Epithelial cell of proximal tubule (primary cell): ENCODE measurements around the gene CIAO2B. TPM values are rescaled to one million over a fixed set of nuclear protein-coding genes. Genes with fewer than 3 reads are reported as not detected.

Source experiments
- DNase-seq: peaks from one replicate; pipeline ENCODE4 v3.0.0-alpha.2; 2011; ENCODE audit warnings: low read depth
- H3K4me3 ChIP-seq: 2 replicates; pipeline ENCODE4 v1.5.1; 2011; ENCODE audit warnings: low read depth, mild to moderate bottlenecking, low read length
- total RNA-seq: library from RNA; depleted of rRNA; stranded (reverse); fragments of >200 nt; gene quantifications from 2 replicates; pipeline ENCODE4 v1.2.3, GENCODE V29; 2015
- TF ChIP-seq, protein P1 (sequence below): conservative IDR thresholded peaks from 2 replicates; pipeline ENCODE4 v1.5.1; 2012; ENCODE audit warnings: low read depth, mild to moderate bottlenecking, low read length

CIAO2B gene
- total RNA-seq, 1 donor from 2014 or later = 123 TPM

DNA sequence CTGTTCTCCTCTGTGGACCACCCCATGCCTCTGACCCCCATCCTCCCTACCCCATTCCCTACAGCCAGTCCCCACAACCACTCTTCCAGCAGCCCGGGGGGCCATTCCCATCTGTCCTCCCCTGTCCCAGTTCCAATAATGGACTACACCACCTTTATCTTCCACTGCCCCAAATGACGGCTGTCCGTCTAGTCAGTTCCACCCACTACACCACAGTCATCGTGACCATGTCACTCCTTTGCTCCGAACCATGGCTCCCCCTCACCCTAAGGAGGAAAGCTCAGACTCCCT lies 38.6 kb downstream of the CIAO2B start:
- TF ChIP-seq, protein P1, sequence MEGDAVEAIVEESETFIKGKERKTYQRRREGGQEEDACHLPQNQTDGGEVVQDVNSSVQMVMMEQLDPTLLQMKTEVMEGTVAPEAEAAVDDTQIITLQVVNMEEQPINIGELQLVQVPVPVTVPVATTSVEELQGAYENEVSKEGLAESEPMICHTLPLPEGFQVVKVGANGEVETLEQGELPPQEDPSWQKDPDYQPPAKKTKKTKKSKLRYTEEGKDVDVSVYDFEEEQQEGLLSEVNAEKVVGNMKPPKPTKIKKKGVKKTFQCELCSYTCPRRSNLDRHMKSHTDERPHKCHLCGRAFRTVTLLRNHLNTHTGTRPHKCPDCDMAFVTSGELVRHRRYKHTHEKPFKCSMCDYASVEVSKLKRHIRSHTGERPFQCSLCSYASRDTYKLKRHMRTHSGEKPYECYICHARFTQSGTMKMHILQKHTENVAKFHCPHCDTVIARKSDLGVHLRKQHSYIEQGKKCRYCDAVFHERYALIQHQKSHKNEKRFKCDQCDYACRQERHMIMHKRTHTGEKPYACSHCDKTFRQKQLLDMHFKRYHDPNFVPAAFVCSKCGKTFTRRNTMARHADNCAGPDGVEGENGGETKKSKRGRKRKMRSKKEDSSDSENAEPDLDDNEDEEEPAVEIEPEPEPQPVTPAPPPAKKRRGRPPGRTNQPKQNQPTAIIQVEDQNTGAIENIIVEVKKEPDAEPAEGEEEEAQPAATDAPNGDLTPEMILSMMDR = no peak
- no peak for DNase-seq
- no peak overlapping the region for H3K4me3 ChIP-seq

DNA sequence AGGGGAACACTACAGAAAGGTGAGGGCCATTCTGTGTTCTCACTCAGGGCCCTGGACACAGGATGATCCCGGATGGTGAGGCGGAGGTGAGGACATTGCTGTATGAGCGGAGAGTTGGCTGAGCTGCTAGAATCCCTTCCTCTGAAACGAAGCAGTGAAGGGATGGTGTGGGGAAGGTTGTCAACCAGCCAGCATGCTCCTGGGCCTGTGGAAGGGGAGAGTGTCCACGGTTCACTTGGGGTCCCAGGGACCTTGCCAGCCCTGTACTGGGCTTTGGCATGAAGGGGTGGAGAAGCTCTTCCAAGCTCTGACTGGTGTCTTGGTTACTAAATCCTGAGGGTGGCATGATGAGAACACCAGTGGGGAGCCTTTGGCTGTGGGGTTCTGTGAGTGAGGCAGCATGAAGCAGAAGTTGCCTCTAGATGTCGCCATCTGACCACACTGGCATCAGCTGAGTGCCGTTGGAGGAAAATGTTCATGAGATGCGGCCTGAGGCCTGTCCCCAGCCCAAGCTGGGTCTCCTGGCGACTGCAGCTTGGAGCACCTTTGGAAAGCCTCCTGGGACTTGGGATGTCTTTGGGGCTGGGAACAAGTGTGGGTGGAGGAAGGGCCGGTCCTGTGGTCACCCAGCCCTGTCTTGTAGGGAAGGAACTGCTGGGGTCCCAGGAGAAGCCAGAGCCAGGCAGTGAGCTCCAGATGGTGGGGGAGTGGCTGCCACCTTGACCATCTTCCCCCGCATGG lies 39.1 kb downstream of the CIAO2B start:
- no peak overlapping the region for H3K4me3 ChIP-seq
- DNase-seq = no peak
- TF ChIP-seq, protein P1 = peak; percentile 88

DNA sequence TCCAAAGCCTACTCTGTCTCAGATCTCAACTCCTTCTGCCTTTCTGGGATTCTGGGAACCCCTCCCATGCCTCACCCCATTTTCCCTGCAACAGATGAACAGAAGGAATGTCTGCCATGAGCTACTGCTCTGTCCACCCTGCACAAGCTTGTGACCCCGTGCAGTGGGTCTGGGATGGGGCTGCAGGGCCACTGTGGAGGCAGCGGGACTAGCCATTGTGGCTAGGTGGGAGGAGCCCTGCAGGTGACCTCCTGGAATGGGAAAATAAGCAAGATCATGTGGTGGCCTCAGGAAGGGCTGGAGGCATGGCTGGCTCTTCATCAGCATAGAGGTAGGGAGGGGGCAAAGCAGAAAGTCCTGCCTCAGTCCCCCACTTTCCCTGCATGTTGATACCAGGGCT lies 40.1 kb downstream of the CIAO2B start:
- H3K4me3 ChIP-seq = no peak overlapping the region
- TF ChIP-seq, protein P1 = no peak
- no peak for DNase-seq

DNA sequence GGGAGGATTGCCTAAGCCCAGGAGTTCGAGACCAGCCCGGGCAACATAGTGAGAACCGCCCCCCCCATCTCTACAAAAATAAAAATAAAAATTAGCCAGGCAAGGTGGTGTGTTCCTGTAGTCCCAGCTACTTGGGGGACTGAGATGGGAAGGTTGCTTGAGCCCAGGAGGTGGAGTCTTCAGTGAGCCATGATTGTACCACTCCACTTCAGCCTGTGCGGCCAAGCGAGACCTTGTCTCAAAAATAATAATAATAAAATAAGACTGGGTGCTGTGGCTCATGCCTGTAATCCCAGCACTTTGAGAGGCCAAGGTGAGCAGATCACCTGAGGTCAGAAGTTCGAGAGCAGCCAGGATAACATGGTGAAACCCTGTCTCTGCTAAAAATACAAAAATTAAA lies 42.4 kb downstream of the CIAO2B start:
- H3K4me3 ChIP-seq = no peak overlapping the region
- no peak for DNase-seq
- TF ChIP-seq, protein P1 = no peak

DNA sequence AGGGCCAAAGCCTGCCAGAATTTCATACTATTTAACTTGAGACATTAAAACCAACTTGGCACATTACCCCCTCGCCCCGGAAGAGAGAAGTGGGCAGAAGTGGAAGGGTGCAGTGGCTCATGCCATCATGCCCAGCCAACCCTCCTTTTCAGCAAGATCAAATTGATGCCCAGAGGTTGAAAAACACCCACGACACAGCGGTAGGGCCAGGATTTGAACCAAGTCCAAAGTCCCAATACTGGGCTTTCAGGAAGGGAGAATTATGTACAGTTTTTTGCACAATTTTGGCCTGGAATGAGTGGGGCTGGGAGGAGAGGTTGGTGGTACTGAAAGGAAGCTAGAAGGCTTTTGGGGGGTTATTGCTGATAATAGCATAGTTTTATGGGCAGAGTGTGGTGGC lies 42.8 kb downstream of the CIAO2B start:
- TF ChIP-seq, protein P1 = no peak
- DNase-seq = no peak
- no peak overlapping the region for H3K4me3 ChIP-seq

DNA sequence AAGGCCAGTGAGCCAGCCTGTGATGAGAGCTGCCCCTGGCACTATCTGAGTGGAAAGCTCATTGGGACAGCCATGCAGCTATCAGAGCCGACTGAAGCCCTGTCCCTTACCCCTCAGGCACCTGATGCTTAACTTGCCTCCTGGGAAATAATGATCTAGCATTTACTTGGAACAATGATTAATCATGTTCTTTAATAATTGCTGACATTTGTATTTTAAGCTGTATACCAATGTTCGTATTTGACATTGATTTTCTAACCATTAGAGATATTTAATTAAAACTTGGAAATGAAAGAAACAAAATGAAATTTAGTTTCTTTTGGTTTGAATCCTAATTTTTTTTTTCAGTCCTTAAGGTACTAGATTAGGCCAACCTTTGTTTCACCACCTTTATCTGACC lies 43.4 kb downstream of the CIAO2B start:
- no peak for DNase-seq
- TF ChIP-seq, protein P1 = no peak
- no peak overlapping the region for H3K4me3 ChIP-seq

DNA sequence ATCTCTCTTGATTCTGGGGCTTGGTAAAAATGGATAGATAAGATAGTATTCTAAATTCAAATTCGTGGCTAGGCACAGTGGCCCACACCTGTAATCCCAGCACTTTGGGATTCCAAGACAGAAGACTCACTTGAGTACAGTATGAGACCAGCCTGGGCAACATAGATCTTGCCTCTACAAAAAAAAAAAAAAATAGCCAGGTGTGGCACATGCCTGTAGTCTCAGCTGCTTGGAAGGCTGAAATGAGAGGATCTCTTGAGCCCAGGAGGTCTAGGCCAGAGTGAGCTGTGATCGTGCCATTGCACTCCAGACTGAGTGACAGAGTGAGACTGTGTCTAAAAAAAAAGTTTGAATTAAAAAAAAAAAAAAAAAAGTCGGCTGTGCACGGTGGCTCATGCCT lies 44.6 kb downstream of the CIAO2B start:
- no peak for DNase-seq
- no peak overlapping the region for H3K4me3 ChIP-seq
- TF ChIP-seq, protein P1 = no peak
